Liver (tissue), 3 donors: Measurements from ENCODE around the gene CDH4.

Source experiments
- CTCF ChIP-seq: fragments of 150-350 bp; IDR thresholded peaks from 2 replicates; pipeline ENCODE4 v1.5.1; 2017; ENCODE audit warnings: improper control_type of control experiment, low read depth, low read length; ENCODE audit not compliant: missing input control
- EGR1 ChIP-seq, 2 donors: IDR thresholded peaks; 2 replicates each; pipeline ENCODE4 v1.6.1; 2016 to 2018; ENCODE audit warnings: antibody characterized with exemption in 2 of 2, low read depth in 2 of 2
- FOXA1 ChIP-seq: IDR thresholded peaks from 2 replicates; pipeline ENCODE4 v1.6.1; 2016; ENCODE audit warnings: antibody characterized with exemption
- HNF4G ChIP-seq: IDR thresholded peaks from 2 replicates; pipeline ENCODE4 v1.6.1; 2016; ENCODE audit warnings: antibody characterized with exemption
- JUND ChIP-seq, 2 donors: IDR thresholded peaks; 2 replicates each; pipeline ENCODE4 v1.6.1; 2016; ENCODE audit warnings: antibody characterized with exemption in 2 of 2
- RAD21 ChIP-seq, 2 donors: IDR thresholded peaks; 2 replicates each; pipeline ENCODE4 v1.6.1; 2016; ENCODE audit warnings: antibody characterized with exemption in 2 of 2, mild to moderate bottlenecking in 2 of 2
- RXRA ChIP-seq, 2 donors: IDR thresholded peaks; 2 replicates each; pipeline ENCODE4 v1.6.1; 2017 to 2018; ENCODE audit warnings: antibody characterized with exemption in 2 of 2, mild to moderate bottlenecking in 1 of 2
- SP1 ChIP-seq: IDR thresholded peaks from 2 replicates; pipeline ENCODE4 v1.6.1; 2018; ENCODE audit warnings: antibody characterized with exemption, mild to moderate bottlenecking
- TAF1 ChIP-seq: conservative IDR thresholded peaks from 2 replicates; pipeline ENCODE4 v1.6.1; 2016; ENCODE audit warnings: antibody characterized with exemption, mild to moderate bottlenecking
- YY1 ChIP-seq: IDR thresholded peaks from 2 replicates; pipeline ENCODE4 v1.6.1; 2016; ENCODE audit warnings: antibody characterized with exemption, mild to moderate bottlenecking
- TF ChIP-seq, protein P1 (sequence below): IDR thresholded peaks from 2 replicates; pipeline ENCODE4 v1.6.1; 2016; ENCODE audit warnings: antibody characterized with exemption
- TF ChIP-seq, protein P2 (sequence below): IDR thresholded peaks from 2 replicates; pipeline ENCODE4 v1.6.1; 2016; ENCODE audit warnings: antibody characterized with exemption
- TF ChIP-seq, protein P3 (sequence below): IDR thresholded peaks from 2 replicates; pipeline ENCODE4 v1.6.1; 2016; ENCODE audit warnings: antibody characterized with exemption
- donor health status: healthy.
- donor health status: healthy.

DNA sequence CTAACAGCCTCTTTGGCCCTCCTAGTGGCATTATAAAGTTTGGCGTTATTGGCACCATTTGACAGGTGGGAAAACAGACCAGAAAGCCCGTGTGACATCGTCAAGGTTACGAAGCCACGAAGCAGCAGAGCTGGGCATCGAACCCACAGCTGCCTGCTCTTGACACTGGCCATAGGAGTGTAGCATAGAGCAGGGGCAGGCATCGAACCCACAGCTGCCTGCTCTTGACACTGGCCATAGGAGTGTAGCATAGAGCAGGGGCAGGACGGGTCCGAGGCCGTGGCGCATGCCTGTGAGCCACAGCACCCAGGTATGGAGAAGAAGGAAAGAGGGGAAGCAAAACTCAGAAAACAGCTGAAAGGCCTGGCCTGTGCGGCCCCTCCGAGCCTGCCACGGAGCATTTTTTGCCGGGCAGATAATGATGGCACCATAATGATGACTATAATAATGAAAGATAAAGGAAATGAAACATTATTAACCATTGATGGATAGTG is 33.1 kb downstream of the CDH4 start:
- no peak for TF ChIP-seq CTCF
- no peak for TF ChIP-seq RAD21 (IDR thresholded peaks at IDR 0.05)
- no peak for TF ChIP-seq TAF1
- no peak for TF ChIP-seq YY1
- TF ChIP-seq, protein P1, sequence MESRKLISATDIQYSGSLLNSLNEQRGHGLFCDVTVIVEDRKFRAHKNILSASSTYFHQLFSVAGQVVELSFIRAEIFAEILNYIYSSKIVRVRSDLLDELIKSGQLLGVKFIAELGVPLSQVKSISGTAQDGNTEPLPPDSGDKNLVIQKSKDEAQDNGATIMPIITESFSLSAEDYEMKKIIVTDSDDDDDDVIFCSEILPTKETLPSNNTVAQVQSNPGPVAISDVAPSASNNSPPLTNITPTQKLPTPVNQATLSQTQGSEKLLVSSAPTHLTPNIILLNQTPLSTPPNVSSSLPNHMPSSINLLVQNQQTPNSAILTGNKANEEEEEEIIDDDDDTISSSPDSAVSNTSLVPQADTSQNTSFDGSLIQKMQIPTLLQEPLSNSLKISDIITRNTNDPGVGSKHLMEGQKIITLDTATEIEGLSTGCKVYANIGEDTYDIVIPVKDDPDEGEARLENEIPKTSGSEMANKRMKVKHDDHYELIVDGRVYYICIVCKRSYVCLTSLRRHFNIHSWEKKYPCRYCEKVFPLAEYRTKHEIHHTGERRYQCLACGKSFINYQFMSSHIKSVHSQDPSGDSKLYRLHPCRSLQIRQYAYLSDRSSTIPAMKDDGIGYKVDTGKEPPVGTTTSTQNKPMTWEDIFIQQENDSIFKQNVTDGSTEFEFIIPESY = no peak
- no peak for TF ChIP-seq RXRA (IDR thresholded peaks at IDR 0.05)
- TF ChIP-seq HNF4G = no peak
- TF ChIP-seq, protein P2, sequence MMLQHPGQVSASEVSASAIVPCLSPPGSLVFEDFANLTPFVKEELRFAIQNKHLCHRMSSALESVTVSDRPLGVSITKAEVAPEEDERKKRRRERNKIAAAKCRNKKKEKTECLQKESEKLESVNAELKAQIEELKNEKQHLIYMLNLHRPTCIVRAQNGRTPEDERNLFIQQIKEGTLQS = no peak
- no peak for TF ChIP-seq SP1
- TF ChIP-seq, protein P3, sequence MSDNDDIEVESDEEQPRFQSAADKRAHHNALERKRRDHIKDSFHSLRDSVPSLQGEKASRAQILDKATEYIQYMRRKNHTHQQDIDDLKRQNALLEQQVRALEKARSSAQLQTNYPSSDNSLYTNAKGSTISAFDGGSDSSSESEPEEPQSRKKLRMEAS = no peak
- TF ChIP-seq EGR1 (IDR thresholded peaks at IDR 0.05; ENCODE audit: low read depth in 2 of 2) = no peak
- TF ChIP-seq FOXA1 = no peak
- TF ChIP-seq JUND (IDR thresholded peaks at IDR 0.05) = no peak
